Endometrial microvascular endothelial cells (primary cell): ENCODE measurements around the gene GNA14. TPM values are rescaled to one million over a fixed set of nuclear protein-coding genes. Genes with fewer than 3 reads are reported as not detected.

ENCODE experiments used
- in situ Hi-C: cut with HindIII; loops from 2 replicates; pipeline ENCODE4 v1.10.0; 2017; ENCODE audit warnings: low sequenced_read_pairs, low pct_unique_long_range_greater_than_20kb; ENCODE audit errors: inconsistent ontology term
- total RNA-seq: library from RNA; depleted of rRNA; stranded (reverse); fragments of >200 nt; gene quantifications from one replicate; pipeline ENCODE4 v1.2.3, GENCODE V29; 2015; ENCODE audit errors: inconsistent ontology term

GNA14 gene
- total RNA-seq, 1 donor from 2014 or later, result 0.56 TPM

DNA sequence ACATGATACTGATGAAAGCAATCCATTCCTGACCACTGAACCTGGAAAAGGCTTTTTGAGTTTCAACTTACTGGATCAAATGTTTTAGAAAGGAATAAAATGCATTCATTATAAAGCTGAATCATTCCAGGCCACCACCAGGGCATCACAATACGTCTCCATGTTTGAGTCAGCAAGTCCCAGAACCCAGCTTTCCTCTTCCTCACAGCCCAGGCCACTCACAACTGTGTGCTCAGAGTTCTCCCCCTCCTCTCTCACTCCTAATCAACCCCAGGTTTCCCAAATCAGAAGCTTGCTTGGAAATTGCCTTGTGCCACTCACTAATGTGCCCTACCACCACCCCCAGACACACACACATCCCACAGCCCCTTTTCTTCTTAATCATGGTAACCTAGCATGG lies 91.7 kb downstream of the GNA14 start:
- in situ Hi-C loops, result no loop called here

DNA sequence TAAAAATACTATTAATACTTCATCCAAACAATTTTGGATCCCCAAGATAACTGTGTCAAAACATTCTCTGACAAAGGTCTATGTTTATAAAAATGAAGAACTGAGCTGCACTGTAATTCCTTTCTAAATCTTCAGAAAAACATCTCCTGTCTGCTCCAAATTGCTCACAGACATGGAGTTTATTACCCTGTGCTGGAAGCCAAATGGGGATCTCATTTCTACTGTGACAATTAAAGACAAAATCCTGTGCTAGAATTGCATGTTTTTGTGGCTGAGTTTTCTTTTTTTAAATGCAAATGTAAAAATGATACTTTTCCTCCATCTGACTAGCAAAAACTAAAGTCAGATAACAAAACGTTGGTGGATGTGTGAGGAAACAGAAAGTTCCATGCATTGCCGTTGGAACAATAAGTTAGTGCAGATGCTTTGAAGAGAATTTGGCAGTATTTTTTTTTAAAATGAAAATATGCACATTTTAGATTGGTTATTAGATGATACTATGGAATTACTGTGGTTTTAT lies 93.5 kb downstream of the GNA14 start:
- in situ Hi-C loops, result no loop called here

DNA sequence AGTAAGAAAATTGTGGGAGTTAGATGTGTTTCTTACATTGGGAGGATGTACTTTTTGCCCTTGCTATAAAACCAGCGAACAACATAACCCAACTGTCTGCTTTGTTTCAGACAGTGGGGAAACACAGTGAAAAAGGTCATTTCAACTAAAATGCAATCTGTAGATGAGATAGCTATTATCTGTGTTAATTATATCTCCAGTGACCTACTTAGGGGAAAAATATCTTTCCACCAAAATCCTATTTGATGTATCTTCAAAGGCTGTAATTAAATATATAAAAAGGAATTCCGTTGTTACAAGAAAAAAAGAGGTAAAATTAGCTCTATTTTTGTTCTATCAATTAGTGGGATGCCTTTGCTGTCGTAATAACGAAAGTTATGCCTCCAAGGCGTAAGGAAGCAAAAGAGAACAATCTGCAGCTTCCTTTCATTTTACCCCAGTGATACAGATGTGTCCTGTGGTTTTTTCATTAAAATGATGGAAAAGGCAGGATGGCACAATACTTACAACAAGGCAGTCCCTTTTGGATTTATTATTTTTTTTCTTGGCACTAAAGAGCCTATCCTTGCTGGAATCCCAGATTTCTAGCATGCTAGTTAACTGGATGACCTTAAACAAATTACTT lies 100.9 kb downstream of the GNA14 start:
- in situ Hi-C loops, result no loop called here

DNA sequence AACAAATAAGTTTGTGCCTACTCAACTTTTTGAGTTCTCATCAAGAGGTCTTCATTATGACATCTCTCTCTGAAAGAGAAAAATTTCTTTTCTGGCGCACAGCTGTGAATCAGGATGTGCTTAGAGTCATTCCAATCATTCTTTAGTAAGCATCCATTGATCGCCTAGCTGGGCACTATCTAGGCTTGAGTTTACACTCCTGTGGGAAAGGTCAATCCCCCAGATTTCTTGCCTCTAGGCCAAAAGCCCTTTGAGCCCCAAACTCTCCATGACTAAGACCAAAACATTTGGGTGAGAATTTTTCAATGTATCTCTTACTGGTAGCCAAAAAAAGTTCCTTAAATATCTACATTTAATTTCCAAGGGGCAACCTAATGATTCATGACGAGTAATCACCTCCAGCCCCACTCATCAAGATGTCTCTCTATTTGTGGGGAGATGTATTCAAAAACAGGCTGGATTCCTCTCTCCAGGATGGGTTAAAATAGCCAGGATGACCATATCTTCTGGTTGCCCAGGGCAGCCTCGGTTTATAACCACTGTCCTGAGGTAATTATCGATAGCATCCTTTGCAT lies 101.7 kb downstream of the GNA14 start:
- in situ Hi-C loops, result no loop called here

DNA sequence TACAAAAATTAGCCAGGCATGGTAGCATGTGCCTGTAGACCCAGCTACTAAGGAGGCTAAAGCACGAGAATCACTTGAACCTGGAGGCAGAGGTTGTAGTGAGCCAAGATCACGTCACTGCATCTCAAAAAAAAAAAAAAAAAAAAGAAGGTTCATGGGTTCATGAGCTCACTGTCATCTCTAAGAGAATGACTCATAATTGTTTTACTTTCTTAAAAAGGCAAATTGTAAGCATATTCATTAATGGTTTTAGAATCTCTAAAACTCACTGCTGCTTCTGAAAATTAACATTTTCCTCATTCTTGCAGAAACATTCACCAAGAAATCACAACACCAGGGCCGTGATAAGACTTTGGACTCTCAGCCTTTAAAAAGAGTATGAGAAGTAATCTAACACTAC lies 103.6 kb downstream of the GNA14 start:
- in situ Hi-C loops, result no loop called here

DNA sequence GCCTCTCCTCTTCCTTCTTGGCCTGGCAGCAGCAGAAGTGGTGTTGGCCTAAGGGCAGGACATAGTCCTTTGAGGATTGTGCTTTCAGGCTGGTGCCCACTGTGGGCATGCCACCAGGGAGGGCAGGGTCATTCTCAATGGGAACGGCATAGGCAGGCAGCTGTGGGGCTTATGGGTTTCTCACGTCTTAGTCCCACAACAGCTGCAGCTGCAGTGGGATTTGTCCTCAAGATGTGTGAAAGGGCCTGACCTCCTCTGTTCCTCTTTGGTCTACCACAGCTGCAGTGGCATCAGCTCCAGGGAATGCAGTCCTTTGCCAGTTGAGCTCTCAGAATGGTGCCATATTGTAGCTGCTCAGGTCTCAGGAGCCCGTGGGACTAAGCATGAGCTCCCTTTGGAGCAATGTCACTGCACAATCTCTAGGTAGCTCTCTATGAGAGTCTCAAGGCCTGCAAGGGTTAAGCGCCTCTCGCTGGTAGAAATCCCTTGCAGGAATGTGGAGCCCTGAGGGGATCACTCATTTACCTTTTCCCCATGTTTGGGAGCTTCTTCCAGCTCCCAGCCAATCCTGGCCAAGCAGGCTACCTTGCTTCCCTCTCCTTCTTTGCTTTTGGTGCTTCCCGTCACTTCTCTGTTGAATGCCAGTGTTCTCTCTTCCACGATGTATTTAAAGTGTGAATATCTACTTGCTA lies 104.8 kb downstream of the GNA14 start:
- in situ Hi-C loops, result no loop called here

DNA sequence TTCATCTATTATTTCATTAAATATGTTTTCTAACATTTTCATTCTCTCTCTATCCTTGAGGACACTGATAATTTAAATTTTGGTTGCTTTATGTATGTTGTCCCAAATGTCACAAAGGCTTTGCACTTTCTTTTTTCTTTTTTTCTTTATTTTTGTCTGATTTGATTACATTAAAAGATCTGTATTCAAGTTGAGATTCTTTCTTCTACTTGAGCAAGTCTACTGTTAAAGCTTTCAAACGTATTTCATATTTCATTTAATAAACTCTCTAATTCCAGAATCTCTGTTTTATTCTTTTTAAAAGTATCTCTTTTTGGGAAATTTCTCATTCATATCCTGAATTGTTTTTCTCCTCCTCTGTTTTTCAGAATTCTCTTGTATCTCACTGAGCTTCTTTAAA lies 106.5 kb downstream of the GNA14 start:
- in situ Hi-C loops, result no loop called here

DNA sequence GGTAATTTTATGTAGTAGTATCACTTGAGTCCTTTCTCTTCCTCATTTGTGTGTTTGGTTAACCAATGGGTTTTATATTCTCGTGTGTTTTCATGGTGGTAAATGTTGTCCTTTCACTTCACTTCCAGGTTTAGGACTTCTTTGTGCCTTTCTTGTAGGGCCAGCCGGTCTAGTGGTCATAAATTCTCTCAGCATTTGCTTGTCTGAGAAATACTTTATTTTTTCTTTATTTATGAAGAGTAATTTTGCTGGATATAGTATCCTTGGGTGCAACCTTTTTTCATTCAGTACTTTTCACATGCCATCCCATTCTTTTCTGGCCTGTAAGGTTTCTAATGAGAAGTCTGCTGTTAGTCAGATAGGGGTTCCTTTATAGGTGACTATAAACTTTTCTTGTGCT lies 107.1 kb downstream of the GNA14 start:
- in situ Hi-C loops, result no loop called here

DNA sequence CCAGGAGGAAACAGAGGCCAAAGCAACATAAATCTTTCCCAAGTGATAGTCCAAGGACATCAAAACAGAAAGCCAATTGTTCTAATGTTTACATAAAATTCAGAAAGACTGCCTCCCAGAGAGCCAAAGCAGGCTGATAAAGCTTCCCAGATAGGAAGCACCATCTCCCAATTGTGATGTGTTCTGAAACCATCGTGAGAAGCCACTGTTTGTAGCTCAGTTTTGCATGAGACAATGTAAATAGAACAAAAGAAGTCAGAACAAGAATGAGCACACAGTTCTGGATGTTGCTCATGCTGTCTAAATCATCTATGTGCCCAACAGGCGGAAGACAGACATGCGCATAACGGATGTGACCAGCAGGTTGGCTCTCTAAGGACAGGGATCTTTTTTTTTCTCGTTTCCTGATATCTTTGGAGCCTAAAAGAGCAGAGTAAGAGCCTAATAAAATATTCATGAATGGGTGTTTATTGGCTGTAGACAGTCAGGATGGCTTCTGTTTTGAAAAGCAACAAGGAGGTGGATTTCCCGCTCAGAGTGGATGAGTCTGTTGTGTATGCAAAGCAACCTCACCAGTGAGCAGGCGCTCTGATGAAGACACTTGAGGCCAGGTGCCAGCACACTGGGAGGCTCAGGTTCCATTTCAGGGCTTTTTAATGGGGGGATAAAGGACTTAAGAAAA lies 113.6 kb downstream of the GNA14 start:
- in situ Hi-C loops, result no loop called here

DNA sequence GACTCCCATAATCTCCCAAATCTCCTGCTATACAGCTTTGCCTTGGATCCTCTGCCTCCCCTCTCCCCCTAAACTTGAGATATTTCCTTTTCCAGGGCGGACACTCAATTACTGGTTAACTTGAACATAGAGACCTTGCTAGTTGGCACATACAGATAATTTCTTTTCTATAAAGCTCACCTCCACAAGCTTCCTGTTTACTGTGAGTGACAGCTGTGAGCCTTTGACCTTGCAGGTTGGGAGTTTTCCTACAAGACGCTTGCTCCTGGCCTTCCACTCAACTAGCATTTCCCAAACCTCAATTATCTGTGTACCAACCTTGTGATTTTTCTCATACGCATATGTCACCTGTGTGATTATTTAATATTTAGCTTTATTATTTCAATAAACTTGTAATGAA lies 114.5 kb downstream of the GNA14 start:
- in situ Hi-C loops, result no loop called here

DNA sequence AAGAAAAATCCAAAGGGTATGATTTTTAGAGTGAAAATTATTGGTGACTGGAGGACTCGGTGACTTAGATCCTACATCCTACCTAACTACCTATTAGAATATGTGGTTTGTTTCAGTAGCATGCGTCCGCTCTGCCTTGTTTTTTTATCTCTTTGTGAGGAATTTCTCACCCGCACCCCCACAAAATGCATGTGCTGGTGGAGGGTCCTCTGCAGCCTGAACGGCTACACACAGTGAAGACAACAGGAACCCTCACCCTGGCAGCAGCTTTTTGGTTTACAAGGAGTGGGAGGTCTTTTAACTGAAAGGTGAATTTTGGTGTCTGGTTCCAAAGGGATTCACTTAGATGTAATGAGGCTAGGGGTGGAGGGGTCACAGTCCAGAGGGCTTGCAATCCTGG lies 115.5 kb downstream of the GNA14 start:
- in situ Hi-C loops, result no loop called here

DNA sequence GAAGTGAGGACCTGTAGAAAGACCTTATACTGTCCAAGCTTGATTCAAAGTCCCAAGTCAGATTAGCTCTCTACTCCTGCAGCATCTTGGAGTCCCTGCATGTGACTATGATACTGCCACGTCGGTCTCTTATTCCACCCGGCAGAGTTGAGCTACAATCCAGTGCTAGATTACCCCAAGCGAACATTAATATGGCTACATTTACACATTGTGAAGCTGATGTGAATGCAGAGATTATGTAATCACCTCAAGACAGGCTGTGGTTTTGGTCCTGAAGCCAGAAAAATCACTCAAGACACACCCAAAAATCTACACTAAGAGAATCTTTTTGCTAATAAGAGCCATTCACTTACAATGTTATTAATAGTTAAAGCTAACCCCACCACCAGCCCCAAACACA lies 116.7 kb downstream of the GNA14 start:
- in situ Hi-C loops, result no loop called here

DNA sequence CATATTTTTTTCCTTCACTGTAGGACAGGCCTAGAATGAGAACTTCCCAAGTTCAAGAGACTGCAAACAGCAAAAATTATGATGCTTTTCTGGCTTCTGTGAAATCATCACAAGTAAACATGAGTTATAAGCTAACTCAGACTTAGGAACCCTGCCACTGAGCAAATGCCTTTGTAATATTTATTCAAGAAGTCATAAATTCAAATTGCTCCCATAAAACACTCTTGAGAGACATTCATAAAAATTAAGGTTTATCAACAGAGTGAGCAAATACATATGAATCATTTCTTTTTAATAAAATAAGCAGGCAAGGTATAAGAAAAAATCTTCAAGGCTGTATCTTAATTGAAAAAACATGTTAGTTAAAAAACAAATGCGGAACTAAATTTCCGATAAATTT lies 124.2 kb downstream of the GNA14 start:
- in situ Hi-C loops, result no loop called here

DNA sequence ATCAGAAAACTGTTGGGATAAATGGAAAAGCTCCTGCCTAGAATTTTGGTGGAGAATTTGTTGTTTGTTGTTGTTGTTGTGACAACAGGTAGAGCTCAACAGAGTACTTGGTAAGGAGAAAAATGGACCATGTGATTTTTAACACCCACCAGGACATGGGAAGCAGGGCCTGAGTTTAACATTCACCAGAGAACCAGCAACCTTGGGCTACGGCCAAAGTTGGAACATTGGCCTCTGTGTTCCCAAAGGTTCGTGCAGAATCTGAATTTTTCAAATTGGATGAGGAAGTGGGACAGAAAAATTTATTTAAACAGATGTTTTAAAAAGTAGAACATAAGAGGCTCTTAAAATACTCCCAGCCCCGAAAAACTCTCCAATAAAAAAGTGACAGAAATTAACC lies 127.0 kb downstream of the GNA14 start:
- in situ Hi-C loops, result no loop called here

DNA sequence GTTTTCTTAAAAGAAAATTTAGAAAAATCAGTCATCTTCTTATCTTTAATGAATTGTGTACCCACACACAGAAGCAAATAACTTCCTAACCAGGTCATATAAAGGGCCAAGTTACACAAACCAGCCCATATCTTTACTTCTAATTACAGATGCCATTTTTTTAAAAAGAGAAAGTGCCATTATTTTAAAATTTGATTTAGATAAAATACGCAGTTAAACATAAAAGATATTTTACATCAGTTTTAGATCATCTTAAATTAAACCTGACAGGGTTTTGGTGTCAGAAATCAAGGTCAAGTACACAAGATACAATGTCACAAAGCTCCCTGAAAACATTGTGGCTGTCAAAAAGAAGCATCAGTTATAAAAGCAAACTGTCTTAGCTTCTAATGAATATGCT lies 129.4 kb downstream of the GNA14 start:
- in situ Hi-C loops, result no loop called here

DNA sequence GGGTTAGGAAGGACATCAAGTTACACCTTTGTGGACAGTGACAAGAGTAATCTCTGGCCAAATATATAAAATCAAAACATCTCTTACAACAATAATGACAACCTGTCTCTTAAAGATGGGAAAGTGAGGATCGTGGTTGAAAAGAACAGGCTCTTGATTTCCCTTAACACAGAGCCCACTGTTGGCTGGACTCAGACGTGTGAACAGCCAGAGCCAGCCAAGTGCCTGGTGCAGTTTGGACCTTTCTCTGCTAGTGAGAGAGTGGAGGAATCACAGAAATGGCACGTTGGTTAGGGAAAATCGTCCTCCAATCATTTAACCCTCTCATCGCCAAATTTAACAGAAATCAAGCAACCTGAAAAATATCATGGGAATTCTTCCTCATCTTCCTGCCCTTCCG lies 131.3 kb downstream of the GNA14 start:
- in situ Hi-C loops, result no loop called here

DNA sequence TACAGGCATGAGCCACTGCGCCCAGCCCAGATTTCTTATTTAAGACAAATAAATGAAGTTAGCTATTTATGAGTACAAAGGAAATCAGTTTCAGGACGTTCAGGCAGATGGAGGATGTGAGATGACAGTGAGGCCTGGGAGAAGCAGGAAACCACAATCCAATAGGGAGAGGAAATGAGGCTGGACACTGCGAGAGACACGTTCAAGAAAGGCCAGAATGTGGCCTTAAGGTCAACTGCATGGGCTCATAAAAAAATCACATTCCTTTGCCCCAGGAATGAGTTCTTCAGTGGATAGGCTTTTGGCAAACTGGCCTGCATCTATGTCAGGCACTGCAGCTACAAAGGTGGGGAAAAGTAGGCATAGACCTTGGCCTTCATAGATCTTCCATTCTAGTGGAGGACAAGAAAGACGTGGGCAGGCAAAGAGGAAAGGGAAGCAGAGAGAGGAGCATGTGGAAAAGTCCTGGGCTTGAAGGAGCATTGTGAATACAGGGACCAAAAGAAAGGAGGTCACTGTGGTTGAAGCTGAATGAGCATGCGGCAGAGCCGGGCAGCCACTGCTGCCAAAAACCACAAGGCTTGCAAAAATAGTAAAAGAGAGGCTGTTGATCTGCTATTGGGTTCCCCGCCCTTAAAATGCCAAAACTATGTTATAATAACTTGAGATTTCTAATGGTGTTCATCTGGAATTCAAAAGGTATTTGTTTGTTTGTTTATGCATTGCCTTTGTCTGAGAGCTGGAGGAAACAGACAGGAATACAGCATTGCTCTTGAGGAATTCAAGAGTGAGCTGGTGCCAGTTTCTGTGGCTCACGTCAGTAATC lies 133.0 kb downstream of the GNA14 start:
- in situ Hi-C loops, result no loop called here

DNA sequence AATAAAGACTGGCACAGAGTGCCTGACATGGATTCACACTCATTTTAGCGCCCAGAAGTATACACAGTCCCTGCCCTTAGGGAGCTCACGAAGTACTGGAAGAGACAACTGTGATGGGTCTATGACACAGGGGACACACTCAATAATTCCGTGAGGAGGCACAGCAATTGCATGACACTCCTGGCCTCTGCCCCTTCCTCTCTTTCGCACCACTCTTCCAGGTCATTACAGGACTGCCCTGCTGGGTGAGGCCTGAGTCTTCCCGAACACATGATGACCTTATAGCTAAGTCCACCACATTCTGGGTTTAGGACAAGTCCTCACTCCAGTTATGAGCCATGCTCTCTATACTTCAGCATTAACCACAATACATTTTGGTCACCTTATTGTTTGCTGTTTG lies 134.7 kb downstream of the GNA14 start:
- in situ Hi-C loops, result no loop called here

DNA sequence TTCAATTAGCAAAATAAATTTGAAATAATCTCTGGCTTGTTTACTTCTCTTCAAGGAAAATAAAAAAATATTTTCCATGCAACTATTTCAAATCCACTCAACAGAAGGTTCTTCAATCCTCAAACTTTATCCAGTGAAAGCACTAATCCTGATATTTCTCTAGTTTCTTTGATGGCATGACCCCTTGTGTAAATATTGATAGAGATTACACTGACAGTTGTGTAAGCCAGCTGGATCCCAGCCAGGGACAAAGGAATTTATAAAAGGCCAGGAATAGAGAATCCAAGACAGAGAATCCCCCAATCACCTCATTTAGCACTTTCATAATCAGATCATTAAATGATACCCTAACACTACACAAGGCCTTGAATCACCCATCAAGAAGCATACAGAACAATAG lies 135.2 kb downstream of the GNA14 start:
- in situ Hi-C loops, result no loop called here
